ENCODE data around the gene TMEM237.

- TF ChIP-seq CTCF (IDR thresholded peaks at IDR 0.05) (no peak), POLR2AphosphoS5 (IDR thresholded peaks at IDR 0.05) (no peak)
Observed at GRCh38 chr2:201644001-201644400, 698 bp upstream of the TMEM237 start.
